UCSD-AML1 (cell line): Measurements from ENCODE around the gene BPIFB3.
A peak's percentile ranks its signal among the peaks of the same experiment; 100 is the strongest.
"Not testable (repeated sequence)": the region's sequence is repeated elsewhere in the genome, so short reads cannot be mapped to it uniquely, and the experiment has no call there.

ENCODE experiments used
- DNase-seq: peaks from one replicate; lab custom pipeline; 2025; ENCODE audit not compliant: unreplicated experiment; lab: John Stamatoyannopoulos, UW

The BPIFB3 gene

DNA sequence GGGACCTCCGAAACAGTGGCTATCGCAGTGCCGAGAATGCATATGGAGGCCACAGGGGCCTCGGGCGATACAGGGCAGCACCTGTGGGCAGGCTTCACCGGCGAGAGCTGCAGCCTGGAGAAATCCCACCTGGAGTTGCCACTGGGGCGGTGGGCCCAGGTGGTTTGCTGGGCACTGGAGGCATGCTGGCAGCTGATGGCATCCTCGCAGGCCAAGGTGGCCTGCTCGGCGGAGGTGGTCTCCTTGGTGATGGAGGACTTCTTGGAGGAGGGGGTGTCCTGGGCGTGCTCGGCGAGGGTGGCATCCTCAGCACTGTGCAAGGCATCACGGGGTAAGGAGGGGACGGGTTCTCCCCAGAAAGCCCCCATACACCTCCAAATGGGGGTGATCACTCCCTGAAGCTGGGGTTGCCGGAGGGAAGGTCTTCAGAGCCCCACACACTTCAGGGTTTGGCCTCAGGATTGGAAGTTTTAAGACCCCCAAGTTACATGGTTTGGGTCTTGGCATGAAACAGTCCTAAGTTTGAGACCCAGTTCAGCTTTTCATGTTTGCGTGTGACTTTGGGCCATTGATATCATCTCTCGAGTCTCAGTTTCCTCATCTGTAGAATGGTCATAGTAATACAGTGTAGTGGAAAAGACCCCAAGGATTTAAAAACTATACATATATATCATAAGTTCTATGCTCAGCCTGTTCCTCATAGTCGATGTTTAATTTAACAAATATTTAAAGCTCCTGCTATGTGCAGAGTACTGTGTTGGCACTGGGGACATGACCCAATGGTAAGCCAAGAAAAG is 30.0 kb downstream of the BPIFB3 start:
- no peak for DNase-seq

DNA sequence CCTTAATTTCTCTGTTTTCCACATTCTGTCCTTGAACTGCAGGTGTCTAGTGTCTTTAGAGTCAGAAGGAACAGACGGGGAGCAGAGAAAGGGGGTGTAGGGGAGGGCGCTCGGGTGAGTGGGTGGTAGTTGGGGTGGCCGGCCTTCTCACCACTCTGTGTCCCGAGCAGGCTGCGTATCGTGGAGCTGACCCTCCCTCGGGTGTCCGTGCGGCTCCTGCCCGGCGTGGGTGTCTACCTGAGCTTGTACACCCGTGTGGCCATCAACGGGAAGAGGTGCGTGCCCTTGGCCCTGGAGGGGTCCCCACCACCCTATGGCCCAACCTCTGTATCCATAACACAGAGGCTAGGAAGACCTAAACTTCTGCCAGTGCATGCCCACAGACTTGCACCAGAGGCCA is 31.0 kb downstream of the BPIFB3 start:
- no peak for DNase-seq

DNA sequence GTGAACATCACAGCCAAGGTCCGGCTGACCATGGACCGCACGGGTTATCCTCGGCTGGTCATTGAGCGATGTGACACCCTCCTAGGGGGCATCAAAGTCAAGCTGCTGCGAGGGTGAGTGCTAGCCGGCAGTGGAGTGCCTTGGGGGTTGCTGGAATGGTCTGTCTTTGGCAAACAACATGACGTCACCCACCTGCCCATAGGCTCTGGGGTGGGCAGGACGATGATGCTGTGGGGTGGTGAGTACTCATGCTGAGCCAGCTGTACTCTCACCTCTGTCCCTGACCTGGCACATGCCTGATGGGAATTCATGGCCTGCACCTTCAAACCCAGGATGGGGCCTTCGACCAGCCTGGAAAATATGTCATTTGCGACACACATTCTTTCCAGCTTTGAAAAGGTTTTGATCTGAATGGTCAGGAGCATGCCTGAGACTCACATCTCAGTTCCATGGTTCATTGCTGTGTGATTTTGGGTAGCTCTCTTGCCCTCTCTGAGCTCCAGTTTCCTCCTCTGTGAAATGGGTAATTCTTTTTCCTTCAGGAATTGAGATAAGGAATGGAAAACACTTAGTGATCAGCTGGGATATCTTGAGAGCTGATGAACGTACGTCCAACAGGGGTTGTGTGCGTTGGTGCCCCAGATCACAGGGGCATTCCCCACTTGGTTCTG is 32.5 kb downstream of the BPIFB3 start:
- DNase-seq = no peak

DNA sequence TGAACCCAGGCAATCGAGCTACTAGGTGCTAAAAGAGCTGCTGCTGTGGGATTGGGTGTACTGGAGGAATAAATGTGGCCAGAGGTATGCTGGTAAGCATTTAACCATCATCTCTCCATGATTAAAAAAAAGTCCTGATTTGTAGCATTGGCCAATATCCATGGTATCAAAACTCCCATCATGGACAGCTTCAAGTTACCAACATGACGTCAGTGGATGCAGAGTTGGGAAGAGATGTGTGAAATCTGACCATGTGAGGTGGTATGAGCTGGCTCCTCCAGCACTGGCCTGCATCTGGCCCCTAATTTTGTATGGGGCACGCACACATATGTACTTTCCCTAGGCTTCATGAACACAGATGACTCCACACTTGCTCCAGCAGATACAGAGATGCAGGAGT is 37.4 kb downstream of the BPIFB3 start:
- DNase-seq = no peak

DNA sequence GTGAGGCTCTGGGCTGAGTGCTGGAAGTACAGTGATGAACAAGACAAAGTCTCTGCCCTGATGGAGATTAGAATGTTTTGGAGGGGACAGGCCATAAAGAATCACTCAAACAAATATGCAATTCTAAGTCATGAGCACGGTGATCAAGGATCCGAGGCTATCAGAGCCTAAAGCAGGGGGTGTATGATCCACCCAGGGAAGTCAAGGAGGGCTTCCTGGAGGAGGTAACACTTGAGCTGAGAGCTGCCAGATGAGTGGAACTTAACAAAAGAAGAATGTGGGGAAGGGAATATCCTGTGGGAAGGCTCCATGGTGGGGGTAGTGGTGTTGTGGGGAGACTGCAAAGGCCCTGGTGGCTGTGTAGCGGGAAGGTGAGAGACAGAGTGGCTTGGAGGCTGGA is 38.0 kb downstream of the BPIFB3 start:
- no peak for DNase-seq

DNA sequence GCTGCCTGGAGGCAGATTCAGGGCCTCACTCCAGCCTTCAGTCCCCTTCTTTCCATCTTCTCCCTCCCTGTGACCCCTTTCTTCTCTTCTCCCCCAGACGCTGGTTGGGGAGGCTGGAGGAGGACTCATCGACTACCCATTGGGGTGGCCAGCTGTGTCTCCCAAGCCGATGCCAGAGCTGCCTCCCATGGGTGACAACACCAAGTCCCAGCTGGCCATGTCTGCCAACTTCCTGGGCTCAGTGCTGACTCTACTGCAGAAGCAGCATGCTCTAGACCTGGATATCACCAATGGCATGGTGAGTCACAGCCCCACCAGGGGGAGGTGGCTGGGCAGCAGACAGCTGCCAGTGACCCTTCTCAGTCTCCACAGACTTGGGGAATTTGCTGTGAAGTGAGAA is 38.7 kb downstream of the BPIFB3 start:
- no peak for DNase-seq

DNA sequence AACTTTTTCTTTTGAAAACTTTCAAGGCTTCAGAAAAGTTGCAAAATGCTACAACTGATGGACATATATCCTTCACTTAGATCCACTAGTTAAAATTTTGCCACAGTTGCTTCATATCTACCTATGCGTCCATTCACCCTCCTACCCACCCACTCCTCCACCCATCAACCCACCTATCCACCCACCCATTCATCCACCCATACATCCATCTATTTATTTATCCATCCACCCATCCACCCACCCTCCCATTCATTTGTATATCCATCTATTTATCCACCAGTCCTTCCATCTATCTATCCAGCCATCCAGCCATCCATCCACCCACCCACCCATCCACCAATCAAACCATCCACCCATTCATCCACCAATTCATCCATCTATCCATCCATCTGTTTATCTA is 39.4 kb downstream of the BPIFB3 start:
- no peak for DNase-seq

DNA sequence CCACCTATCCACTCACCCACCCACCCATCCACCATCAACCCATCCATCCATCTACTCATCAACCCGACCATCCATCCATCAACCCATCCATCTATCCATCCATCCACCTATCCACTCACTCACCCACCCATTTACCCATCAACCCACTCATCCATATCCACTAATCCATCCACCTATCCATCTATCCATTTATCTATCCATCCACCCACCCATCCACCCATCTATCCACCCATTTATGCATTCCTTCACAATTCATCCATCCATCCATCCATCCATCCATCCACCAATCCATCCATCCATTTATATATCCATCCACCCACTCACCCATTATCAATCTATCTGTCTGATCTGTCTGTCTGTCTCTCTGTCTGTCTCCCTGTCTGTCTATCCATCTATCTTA is 39.9 kb downstream of the BPIFB3 start:
- DNase-seq = no peak

DNA sequence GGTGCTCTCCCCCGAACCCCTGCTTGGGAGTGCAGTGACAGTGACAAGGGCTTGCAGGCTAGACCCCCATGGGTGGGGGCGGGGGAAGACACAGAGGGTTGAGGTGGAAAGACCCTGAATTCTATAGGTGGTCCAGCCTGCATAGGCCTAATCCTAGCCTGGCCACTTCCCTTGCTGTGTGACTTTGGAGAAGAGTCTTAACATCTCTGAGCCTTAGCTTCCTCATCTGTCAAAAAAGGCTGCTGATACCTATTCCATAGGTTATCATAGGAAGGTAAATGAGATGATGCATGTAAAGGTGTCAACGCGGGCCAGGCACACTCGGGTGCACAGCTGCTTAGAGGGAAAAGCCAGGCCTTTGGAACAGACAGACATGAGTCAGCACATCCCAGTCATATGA is 41.5 kb downstream of the BPIFB3 start:
- no peak for DNase-seq

DNA sequence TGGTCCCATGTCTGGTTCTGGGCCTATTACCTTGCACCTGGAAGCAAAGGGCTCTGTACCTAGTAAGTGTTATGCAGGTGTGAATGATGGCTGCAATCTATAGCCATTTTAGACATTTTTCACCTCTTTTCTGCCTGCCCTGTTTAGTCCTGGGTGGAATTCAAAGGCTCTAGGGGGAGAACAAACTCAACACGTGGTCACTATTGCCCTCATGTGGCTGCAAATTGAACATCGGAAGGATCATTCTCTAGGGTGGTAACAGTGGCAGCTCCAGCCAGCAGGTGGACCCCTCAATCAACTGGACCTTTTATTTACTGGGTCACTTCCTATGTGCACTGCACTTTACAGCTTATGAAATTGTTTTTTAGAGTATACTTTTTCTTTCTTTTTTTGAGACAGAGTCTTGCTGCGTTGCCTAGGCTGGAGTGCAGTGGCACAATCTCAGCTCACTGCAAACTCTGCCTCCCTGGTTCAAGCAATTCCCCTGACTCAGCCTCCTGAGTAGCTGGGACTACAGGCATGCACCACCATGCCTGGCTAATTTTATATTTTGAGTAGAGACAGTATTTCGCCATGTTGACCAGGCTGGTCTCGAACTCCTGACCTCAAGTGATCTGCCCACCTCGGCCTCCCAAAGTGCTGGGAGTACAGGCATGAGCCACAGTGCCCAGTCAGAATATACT is 42.3 kb downstream of the BPIFB3 start:
- peak; percentile 47 for DNase-seq

DNA sequence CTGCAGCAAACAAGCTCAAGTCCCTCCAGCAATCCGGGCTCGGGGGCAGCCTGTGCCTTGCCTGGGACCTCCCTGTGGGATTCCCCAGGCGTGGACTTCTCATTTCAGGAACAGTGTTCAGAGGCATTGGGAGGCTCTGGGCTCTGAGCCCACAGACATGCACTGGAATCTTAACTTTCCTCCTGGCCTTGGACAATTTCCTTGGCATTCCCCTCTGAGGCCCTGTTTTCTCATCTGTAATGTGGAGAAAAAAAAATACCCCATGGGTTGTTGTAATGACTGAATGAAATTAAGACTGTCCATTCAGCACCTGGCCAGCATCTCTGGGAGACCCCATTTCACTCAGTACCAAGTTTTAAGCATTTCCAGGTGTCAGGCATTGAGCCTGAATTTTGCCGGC is 43.3 kb downstream of the BPIFB3 start:
- no peak for DNase-seq

DNA sequence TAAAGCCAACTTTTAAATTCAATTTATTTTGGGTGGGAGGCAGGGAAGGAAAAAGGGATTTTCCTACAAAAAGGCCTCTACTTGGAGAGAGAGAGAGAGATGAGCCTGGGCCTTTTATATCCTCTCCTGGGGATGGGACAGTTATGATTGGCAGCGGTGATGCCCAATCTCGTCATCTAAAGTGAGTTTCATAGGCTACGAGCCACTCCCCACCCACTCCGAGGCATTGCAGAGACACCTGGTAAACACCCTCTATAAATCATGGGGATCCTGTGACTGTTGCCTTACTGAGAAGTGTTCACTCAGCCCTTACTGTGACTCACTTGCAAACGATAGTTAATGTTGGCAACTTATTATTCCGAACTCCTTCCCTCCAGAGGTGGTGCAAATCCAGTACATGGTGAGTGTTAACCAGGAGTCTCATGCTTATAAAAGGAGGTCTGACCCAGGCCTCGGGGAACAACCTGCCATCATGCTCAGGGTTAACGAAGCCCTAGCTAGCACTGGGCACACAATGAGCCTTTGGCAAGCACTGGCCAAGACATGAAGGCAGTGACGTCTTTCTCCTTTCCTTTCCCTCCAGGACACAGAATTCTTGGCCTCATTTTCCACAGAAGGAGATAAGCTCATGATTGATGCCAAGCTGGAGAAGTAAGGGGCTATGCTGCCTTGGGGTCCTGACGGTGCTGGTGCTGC is 46.3 kb downstream of the BPIFB3 start:
- no peak for DNase-seq

DNA sequence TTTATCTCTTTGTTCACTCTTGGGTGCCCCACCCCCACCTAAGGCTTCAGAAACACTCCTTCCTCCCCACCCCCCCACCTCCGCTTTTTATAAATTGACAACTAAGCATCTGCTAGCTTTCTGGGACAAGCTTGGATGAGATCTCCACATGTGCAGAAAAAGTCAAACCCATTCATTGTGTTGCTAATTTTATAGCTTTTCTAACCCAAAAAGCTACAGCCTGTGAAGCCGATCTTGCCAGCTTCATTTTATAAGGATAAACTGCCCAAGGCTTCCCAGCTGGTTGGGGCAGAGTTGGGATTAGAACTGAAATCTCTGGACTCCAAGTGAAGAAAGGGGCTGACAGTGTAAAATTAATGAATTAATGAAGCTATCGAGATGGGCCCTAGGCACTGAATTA is 49.9 kb downstream of the BPIFB3 start:
- DNase-seq = no peak

DNA sequence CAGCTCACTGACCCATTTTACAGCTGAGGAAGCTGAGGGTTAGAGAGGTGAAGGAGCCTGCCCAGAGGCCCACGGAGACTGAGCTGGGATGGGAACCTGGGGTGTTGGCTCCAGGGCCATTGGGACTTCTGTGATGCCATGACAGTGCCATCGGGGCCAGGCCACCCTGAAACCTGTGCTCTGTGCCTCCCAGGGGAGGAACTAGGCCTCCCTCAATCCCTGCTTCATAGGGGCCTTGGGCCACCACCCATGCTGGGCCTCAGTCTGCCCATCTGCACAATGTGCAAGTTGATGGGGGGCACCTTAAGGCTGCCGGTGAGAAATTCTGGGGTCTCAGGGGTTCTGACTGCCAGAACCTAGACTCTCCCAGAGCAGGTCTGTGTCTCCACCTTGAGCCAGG is 50.6 kb downstream of the BPIFB3 start:
- no peak for DNase-seq

DNA sequence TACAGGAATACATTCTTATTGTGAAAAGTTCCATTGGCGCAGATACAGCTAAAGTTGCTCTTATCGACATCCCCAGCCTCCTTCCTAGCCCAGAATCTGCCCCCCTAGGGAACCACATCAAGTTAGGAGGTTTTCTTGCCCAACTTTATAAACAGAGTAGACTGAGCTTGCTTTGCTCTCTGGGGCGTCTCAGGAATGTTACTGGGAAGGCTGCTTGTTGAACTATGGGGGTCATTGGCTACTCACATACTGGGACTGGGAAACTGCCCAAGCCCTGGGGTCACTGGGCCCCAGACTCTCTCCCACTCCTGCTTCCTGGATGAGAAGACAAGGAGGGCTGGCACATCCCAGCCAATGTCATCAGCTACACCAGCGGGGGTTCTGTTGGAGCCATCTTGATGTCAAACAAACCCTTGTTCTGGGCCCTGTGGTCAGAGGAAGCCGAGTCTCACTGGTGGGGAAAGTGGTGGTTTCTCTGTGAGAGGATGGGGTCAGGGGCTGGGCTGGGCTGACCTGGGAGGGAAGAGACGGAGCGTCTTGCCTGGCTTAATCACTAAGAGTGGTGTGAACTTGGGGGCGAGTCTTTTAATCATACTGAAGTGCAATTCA is 51.7 kb downstream of the BPIFB3 start:
- no peak for DNase-seq

DNA sequence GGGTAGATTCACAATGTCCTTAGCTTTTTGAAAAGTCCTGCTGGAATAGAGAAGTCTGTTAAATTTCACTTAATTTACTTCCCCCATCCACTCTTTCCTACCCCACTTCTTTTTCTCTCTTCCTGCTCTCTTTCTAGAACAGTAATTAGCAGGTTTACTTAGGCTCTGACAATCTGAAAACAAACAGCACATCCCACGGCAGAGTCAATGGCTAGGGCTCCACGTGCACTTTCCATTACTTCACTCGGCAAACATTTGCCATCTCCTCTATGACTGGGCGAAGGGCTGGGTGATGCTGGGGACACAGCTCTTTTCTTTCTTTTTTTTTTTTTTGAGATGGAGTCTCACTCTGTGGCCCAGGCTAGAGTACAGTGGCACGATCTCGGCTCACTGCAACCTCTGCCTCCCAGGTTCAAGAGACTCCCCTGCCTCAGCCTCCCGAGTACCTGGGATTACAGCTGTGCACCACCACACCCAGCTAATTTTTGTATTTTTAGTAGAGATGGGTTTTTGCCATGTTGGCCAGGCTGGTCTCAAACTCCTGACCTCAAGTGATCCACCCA is 52.4 kb downstream of the BPIFB3 start:
- not testable (repeated sequence) for DNase-seq

DNA sequence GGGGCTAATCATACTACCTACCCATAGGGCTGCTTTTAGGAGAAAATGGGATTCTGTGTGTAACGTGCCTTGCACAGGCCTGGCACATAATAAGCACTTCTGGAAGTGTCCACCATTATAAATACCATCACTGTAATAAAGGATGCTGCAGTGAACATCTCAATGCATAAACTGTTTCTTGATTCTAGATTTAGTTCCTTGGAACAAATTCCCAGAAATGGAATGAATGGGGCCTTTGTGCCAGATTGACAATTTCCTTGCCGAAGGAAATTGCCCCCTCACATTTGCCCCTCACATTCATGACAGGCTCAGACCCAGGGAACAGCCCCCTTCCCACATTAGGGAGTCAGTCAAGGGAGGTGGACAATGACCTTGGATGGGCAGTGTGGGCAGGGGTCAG is 55.0 kb downstream of the BPIFB3 start:
- DNase-seq = no peak

DNA sequence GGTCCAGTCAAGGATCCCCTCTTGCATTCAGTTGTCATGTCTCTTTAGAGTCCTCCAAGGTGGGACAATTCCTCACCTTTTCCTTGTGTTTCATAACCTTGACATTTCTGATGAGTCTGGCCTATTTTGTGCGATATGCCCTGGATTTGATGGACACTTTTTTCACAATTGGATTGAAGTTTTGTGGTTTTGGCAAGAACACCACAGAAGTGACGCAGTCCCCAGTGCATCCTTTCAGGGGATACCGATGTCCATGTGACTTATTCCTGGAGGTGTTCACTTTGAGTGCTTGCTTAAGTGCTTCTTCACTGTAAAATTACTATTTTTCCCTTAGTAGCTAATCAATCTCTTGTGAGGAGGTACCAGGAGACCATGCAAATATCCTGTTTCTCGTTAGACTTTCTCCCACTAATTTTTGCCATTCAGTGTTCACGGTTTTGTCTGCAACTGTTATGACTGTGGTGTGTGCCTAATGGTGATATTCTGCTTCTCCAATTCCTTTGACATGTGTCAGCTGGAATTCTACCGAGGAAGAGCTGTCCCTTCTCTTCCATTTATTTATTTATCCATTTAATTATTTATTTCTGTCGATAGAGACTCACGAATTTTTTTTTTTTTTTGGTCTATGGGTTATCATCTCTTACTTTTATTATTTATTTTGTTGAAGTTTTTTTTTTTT is 56.6 kb downstream of the BPIFB3 start:
- no peak for DNase-seq

DNA sequence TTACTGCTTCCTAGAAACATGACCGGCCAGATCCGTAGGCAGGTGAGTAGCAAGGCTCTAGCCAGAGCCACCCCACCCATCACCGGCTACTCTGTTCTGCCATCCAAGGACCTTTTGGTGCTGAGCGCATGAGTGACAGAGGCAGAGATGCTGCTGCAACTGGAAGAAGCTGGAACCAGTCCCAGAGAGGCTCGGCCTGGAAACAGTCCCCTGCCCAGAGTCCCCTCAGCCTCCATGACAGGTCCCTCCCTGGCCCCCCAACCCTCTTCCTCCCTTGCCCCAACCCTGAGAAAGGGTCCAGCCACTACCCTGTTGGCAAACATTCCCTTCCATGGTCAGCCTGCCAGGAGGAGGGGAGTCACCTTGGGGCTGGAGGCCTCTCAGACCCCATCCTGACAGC is 57.6 kb downstream of the BPIFB3 start:
- no peak for DNase-seq
